Left renal pelvis (tissue), 4 donors: ENCODE results near the gene OBSL1. TPM values are rescaled to one million over a fixed set of nuclear protein-coding genes. Genes with fewer than 3 reads are reported as not detected.

ENCODE experiments used
- DNase-seq, 4 donors: peaks; one replicate each; pipeline ENCODE4 v3.0.0-alpha.2; 2013; ENCODE audit warnings: low read depth in 4 of 4, low spot score in 3 of 4
- polyA plus RNA-seq, 4 donors: library from polyadenylated mRNA; unstranded; fragments of 120-200 nt; gene quantifications; one replicate each; pipeline ENCODE4 v1.2.1, GENCODE V29; 2013; ENCODE audit not compliant: insufficient read length in 4 of 4

OBSL1 gene
- polyA plus RNA-seq, 4 donors = 104 to 200 (median 132) TPM

DNA sequence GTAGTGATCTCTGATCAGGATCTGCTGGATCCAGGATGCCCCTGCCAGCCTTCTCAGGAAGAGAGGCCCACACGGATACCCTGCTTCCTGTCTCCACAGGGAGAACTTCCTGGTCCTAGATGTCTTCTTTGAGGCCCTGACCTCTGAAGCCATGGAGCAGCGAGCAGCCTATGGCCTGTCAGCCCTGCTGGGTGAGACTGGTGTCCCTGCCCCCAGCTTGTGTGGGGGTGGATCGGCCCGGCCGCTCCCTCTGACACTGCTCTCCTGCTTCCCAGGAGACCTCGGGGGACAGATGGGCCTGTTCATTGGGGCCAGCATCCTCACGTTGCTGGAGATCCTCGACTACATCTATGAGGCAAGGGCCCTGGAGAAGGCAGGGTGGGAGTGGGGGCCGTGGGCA is 34.4 kb downstream of the OBSL1 start:
- no peak for DNase-seq

DNA sequence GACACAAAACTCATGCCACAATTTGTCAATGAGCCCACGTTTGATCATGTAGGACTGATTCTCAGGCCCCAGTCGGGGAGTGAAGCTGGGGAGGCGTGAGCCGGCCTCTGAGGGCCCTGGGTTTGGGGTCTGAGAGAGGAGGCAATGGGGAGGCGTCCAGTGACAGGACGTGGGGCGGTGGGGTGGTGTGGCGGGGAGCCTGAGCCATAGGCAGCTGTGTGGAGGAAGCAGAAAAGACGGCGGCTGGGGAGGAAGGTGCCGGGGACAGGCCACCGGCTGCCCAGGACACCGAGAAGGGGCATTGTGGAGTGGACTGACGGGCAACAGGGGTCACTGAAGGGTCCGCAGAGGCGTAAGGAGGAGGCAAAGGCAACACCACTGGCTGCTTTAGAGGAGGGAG is 34.9 kb downstream of the OBSL1 start:
- no peak for DNase-seq

DNA sequence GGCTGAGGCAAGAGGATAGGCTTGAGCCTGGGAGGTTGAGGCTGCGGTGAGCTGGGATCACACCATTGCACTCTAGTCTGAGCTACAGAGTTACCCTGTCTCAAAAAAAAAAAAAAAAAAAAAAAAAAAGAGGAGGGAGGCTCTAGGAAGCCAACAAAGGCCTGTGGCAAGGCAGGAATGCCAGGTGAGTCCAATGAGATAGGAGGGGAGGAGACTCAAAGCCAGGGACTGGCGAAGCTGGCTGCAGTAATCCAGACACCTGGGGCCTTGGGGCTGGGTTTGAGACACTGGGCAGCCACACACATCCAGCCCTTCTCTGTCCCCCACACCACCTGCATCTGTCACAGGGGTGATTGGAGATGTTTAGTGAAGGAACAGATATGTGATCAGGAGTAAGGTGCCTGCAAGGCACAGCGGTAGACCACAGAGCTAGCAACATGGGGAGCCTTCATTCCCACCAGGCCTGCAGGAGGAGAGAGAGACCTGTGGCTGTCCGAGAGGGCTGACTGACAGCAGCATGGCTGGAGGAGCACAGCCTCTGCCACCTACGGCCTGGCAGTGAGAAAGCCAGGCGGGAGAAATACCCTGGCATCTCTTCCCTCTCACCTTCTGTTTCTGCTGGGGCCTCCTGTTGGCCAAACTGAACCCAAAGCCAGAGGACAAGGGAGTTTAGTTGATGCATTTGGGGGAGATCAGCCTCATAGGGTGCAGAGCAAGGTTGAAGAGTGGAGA is 37.2 kb downstream of the OBSL1 start:
- no peak for DNase-seq

DNA sequence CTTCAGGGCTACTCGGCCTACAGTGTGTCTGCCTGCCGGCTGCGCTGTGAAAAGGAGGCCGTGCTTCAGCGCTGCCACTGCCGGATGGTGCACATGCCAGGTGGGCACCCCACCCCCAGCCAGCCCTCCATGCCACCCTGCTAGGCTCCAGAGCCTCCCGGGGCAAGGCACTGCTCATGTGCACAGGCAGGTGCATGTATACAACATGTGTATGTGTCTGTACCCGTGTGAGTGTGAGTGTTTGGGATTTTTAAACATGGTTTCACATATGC is 39.0 kb downstream of the OBSL1 start:
- DNase-seq = no peak

DNA sequence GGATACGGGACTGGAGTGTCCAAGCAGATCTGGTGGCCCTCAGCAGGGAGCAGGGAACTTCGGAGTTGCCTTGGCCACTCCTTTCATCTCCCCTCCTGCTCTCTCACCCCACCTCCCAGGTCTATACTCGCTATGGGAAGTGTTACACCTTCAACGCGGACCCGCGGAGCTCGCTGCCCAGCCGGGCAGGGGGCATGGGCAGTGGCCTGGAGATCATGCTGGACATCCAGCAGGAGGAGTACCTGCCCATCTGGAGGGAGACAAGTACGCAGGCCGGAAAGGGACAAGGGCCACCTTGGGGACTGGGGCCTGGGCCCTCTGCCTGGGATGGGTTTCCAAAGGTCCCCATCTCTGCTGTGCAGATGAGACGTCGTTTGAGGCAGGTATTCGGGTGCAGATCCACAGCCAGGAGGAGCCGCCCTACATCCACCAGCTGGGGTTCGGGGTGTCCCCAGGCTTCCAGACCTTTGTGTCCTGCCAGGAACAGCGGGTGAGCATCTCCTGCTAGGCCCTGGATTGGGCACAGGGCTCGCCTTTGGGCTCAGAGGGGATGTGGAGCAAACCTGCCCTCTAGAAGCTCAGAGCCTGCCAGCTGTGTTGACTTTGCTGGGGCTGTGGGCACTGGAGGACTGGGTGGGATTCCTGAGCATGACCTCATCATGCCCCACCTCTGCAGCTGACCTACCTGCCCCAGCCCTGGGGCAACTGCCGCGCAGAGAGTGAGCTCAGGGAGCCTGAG is 39.5 kb downstream of the OBSL1 start:
- no peak for DNase-seq

DNA sequence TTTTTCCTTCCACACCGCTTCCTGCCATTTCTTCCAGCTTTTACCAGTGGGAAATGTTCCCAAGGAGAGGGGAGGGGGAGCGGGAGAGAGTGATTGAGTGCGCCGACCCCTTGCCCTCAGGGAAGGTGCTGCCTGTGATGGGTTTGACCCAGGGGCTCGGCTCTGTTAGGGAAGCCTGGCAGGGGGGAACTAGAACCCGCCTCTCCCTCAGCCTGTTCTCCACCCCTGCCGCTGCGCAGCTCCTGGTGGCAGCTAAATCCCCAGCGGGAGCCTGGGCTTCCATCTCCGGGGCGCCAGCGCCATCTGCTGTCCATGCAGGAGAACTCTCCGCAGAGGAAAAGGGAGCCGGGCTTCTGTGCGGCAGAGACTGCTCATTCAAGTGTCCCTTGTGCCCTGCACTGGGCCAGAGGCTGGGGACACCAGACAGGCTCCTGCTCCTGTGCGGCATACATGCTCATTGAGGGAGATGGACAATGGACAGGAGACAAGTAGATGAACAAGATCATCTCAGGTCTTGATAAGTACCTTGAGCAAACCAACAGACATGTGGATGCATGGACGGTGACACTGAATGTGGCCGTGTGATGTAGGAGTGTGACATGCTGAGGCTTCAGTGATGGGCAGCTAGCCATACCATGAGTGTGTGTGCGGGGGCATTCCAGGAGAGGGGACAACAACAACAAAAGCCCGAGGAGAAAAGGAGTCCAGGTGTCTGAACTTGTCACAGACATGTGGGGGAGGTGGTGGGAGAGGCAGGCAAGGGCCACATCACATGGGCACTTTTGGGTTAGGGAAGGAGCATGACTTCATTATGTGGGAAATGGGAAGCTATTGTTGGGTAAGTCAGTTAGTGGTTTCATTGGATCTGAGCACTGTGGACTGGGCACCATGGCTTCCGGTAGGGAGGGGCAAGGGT is 41.0 kb downstream of the OBSL1 start:
- peak in 1 of 4 donors; percentile 74 for DNase-seq

DNA sequence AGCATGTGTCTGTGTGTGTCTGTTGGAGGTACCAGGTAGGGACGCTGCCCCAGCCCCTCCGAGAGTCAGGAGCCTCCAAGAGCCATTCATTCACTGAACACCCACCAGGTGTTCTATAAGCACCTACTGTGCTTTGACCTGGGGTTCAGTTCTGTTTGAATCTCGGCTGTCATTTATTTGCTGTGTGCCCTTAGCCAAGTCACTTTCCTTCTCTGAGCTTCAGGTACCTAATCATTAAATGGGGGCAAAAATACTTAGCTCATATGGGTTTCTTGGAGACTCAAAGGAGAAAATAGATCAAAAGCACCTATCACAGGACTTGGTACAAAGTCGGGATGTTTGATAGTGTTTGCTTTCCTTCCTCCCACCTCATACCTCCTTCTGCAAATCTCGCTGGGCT is 43.9 kb downstream of the OBSL1 start:
- DNase-seq = no peak

DNA sequence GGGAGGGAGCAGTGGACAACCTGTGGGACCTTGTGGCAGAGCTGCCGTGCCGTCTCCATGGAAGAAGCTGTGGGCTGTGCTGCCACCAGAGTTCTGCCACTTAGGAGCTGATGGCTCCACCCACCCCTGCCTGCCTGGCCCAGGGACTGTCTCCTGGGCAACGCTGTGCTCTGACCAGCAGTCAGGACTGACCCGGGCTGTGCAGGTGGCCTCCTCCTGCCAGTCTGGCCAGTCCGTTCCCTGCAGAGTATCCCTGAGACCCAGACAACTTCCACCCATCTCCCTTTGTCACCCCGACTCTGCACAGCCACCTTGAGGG is 44.3 kb downstream of the OBSL1 start:
- no peak for DNase-seq

DNA sequence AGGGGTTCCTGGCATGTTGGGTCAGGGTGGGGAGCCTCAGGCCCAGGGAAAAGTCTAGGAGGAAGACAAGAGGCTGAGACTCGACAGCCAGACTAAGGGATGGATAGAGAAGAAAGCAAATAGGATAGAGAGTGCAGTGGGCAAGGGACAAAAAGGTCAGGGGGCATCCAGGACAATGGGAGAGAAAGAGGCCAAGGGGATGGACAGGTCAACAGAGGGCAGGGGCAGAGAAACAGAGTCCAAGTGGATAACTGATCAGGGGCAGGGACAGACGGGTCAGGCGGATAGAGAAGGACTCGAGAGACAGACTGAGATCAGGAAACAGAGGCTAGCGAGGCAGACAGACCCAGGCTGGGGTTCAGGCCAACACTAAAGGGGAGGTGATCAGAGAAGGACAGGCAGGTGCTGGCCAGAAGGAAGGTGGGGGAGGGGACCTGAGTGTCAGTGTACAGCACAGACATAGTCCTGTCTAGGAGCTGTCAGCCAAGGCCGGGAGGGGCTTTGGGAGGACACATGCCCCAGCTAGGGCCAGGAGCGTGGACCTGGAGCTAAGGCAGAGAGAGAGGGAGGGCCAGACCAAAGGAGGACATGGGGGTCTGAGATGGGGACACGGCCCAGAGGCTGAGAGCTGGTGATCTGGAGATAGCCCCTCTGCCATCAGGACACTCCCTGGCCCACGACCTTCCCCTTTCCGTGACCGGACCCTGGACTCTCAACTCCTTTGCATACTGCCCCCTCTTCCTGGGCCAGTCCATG is 44.8 kb downstream of the OBSL1 start:
- DNase-seq = no peak

DNA sequence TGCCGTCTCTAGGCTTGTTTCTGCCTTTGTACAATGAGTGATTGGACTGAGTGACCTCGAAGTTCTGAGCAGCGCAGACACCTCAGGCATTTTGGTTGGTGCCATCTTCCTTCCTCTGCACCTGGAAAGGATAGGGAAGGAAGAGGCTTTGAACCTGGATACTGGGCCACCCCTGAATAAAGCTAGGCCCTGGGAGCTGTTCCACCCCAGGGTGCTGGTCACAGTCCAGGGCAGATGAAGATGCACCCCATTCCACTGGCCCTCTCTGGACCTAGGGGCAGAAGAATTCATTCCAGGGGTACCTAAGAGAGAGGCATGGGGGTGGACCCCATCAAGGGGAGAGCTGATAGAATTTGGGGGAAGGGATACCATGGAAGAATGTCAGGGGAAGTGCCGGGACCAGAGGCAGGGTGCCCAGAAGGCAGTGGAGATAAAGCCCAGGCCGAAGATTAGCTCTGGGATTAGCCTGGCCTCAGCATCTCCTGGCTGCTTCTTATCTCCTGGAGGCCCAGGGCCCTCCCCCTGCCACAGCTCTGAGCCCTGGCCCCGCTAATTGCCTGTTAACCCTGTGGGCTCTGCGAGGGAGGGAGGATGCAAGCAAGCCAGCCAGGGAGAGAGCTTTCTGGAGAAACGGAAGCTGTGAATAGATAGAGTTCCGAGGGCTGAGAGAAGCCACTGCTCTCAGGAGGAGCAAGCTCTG is 45.7 kb downstream of the OBSL1 start:
- DNase-seq = no peak

DNA sequence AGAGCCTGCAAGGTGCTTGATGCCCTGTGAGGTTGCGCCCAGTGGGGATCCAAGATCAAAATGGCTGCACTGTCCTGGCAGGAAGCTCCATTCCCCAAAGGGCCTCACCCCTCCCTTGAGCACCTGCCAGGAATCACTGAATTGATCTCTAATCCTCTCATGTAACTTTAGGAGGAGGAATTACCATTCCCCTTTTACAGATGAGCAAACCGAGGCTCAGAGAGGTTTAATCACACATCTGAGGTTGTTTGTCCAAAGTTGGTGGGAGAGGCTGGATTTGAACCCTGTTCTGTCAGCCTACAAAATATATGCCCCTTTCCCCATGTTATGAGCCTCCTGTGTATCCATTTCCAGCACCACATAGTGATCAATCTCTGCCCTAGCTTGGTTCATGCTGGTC is 46.5 kb downstream of the OBSL1 start:
- no peak for DNase-seq

DNA sequence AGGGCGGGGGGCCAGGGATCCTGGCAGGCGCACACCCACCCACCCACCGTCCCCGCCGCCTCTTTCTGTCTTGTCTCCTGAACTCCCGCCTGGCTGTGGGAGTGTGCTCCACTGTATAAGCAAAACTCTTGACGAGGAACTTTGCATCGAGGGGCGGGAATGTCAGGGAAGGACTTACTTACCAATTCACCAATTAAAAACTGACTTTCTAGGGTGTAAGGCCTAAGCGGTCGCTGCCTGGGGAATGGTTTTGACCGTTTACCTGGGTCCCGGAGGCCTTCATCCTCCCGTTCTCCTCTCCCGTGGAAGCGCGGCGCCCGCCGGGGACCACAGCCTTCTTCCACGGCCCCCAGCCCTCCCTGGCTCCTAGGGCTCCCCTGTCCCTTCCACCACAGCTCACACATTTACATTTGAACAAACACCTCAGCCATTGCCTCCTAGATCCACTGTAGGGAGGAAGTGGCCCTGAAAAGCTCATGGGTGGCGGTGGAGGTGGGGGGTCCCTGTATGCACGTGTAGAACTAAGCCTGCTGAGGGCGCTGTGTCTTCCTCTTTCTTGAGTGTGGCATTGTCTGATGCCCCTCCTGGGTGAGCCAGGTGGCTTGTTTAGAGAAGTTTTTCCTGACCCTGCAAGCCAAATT is 48.2 kb downstream of the OBSL1 start:
- DNase-seq = no peak

DNA sequence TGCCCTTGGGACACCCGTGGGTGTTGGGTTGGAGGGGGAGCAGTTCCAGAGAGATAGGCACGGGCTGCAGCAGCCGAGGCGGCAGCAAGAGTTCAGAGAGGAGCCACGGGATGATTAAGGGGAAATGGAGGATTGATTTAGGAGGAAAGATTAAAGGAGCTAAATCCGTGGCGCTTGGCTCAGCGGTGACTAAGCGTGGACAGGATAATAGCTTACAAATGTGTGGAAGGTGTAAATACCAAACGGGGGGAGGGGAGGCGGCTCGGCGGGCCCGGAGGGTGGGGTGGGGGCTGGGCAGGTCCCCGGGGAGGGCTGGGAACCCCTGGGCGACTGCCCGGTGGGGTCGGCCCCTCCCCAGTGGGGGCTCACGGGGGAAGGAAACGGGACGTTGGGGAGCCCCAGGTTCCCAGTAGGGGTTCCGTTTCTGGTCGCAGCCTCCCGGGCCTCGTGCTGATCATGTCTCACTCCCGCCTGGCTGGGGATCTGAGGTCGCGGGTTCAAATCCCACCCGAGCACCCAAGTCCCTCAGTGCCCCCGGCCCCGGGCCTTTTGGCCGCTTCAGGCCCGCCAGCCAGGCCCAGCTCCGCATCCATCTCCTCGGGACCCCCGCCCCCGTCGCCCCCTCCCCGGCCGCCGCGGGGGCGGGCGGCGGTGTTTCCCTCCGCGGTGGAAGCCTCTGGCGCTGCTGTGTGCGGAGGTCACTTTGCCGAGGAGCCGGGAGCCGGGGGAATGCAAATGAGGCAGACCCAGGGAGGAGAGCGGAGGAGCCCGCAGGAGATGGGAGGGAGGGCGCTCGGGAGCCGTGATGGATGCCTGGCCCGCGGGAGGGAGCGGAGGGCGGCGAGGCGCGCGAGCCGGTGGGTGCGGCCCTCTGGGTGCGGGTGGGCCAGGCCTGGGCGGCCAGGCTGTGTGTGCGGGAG is 49.0 kb downstream of the OBSL1 start:
- no peak for DNase-seq

DNA sequence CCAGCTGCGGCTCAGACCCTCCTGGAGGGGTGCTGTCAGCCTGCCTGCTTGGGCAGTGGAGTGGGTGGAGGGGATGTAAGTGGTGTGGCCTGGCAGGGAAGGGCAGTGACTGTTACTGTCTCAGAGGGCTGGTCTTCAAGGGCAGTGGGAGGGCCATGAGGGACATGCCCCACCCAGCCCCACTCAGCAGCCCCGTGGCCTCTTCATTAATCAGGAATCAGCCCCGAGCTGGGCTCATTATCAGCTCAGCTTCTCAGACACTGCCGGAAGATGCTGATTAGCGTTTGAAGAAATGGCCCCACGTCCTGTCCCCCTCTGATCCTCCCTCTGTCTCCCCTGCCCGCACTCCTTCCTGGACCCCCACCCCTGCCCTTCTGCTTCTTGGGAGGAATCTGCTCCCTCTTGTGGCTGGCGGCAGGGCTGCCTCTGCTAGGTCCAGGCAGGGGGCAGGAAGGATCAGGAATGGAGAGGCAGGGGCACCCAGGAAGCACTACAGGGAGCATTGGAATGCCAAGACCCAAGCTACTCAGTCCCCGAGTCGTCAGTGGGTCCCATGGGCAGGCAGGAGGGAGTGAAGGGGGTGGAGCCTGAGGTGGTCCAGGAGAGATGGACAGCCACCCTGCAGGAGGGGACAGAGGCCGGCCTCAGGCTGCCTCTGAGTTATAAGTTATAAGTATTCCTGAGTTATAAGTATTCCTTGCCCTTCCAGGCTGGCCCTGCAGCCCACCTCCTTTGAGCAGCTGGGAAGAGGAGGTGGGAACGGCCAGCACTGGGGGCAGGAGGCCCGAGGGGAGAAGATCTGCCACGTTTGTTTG is 50.1 kb downstream of the OBSL1 start:
- DNase-seq = no peak

DNA sequence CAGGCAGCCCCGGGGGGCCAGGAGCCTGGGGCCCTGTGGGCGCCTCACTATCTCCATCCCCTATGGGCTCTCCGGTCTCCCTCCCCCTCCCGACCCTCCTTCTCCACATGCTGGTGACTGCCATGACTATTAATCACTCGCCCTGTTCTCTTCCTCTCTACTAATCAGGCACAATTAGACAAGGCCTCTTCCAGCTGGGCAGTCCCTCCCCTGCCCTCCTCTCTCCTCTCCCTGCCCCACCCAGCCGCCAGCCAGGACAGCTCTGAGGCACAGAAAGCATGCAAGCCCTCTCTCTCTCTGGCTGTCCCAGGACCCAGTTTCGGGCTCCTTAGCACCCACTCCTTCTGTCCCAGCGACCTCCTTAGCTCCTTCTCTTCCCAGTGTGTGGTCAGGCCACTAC is 51.3 kb downstream of the OBSL1 start:
- DNase-seq = no peak

DNA sequence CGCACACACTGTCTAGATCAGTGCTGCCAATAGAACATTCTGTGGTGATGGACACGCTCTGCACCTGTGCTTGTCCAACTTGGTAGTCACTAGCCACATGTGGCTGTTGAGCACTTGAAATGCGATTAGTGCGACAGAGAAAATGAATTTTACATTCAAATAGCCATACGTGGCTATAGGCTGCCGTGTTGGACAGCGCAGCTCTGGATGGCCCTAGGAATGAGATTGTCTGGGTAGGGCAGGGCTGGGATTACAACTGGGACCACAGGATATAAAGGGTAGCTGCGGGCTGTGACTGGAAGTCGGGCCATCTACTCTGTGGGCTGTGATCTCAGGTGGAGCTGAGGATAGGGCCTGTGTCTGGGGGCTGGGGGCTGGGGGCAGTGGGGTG is 51.8 kb downstream of the OBSL1 start:
- DNase-seq = no peak

DNA sequence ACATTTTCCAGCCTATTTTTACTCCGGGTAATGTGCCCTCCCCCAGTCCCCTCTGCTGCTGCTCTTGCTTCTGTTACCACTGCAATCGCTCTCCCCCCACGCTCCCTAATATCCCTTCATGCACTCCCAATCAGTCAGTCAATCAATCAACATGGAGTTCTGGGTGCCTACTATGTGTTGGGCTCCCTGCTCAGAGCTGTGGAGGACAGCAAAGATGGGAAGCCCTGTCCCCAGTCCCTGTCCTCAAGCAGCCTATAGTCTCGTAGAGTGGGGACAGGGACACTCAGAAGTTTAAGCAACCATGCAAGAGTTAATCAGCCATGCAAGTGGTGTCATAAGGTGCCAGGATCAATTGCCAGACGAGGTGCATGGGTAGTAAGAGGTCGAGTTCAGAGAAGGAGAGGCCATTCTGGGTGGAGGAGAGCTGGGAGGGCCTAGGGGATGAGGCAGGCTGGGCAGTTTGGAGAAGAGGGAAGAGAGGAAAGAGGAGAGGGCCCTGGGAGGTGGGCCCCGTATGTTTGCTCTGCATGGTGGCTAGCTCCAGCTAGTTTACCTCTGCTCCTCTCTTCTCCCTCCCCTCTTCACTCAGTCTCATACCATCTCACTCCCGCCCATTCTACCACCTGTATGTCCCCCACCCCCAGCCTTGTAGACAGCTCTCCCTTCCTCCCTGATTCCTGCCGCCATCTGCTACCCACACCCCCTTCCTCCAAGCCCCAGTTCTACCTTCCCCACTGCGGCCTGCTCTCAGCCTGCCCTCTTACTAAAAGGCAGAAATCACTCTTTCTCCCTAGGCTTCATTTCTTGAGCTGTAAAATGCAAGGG is 53.2 kb downstream of the OBSL1 start:
- DNase-seq = no peak
